Endothelial cell of umbilical vein (primary cell): ENCODE data around the gene CDK6. TPM values are rescaled to one million over a fixed set of nuclear protein-coding genes. Genes with fewer than 3 reads are reported as not detected.

ENCODE experiments used
- BruUV-seq: library from RNA; stranded (reverse); fragments of 400-500 nt; replicated peaks from 2 replicates; lab custom pipeline; 2021; lab: Mats Ljungman, UMichigan
- CTCF ChIA-PET: fragments of 300-600, 350-600 bp; sonication (Branson Sonifier 250); formaldehyde crosslinking; loops from one replicate; lab custom pipeline; 2021; ENCODE audit warnings: antibody characterized with exemption, inconsistent platforms; lab: Charles Lee
- POLR2A ChIA-PET: fragments of 300-600, 350-600 bp; sonication (Branson Sonifier 250); formaldehyde crosslinking; loops from one replicate; lab custom pipeline; 2021; ENCODE audit warnings: antibody characterized with exemption, inconsistent platforms; lab: Charles Lee
- DNase-seq: peaks from one replicate; pipeline ENCODE4 v3.0.0-alpha.2; 2011; ENCODE audit warnings: low read depth, low spot score
- FAIRE-seq: peaks from 2 replicates; lab custom pipeline; 2011; peaks lifted over from hg19 to GRCh38; lab: Jason Lieb, UNC
- H2AFZ ChIP-seq: 2 replicates; pipeline ENCODE4 v1.6.0; 2012; ENCODE audit warnings: low read depth, low read length, control low read depth, inconsistent platforms
- H3K27ac ChIP-seq: 2 replicates; pipeline ENCODE4 v1.5.1; 2011; ENCODE audit warnings: low read depth, mild to moderate bottlenecking, control low read depth, low read length, moderate library complexity; ENCODE audit not compliant: insufficient read depth
- H3K27me3 ChIP-seq, 2 experiments: 2 replicates each; pipeline versions ENCODE4 v1.6.0 to v1.6.1; 2011; ENCODE audit warnings: low read length in 2 of 2, mixed read lengths in 1 of 2; ENCODE audit not compliant: control insufficient read depth in 2 of 2, insufficient read depth in 2 of 2
- H3K36me3 ChIP-seq, 2 experiments: 2 replicates in 1 of 2; 3 replicates in 1 of 2; pipeline ENCODE4 v1.5.1; 2011; ENCODE audit warnings: low read length in 2 of 2, mild to moderate bottlenecking in 1 of 2, moderate library complexity in 1 of 2; ENCODE audit not compliant: control insufficient read depth in 2 of 2, insufficient read depth in 2 of 2; ENCODE audit errors: extremely low read depth in 1 of 2
- H3K4me1 ChIP-seq: 3 replicates; pipeline ENCODE4 v1.5.1; 2011; ENCODE audit warnings: mild to moderate bottlenecking, low read length; ENCODE audit not compliant: control insufficient read depth, insufficient read depth; ENCODE audit errors: extremely low read depth
- H3K4me2 ChIP-seq: 2 replicates; pipeline ENCODE4 v1.6.1; 2011; ENCODE audit warnings: low read length, control low read depth, mixed read lengths; ENCODE audit not compliant: insufficient read depth
- H3K4me3 ChIP-seq, 3 experiments: fragments of 200-600 bp in 1 of 3; sonication (generic), shearing (Covaris generic) in 1 of 3; replicated peaks in 1 of 3; 2 replicates each; pipeline ENCODE4 v1.5.1; 2011 to 2016; ENCODE audit warnings: control low read depth in 3 of 3, low read length in 3 of 3, mild to moderate bottlenecking in 2 of 3, inconsistent platforms in 1 of 3, low read depth in 1 of 3, moderate library complexity in 1 of 3; ENCODE audit not compliant: insufficient read depth in 1 of 3
- H3K79me2 ChIP-seq: 2 replicates; pipeline ENCODE4 v1.6.0; 2012; ENCODE audit warnings: low read length, inconsistent platforms; ENCODE audit not compliant: control insufficient read depth, insufficient read depth
- H3K9ac ChIP-seq: replicated peaks from 2 replicates; pipeline ENCODE3; 2011; ENCODE audit warnings: low read length, control low read depth; ENCODE audit not compliant: insufficient read depth; ENCODE audit errors: extremely low read depth
- H3K9me1 ChIP-seq: replicated peaks from 3 replicates; pipeline ENCODE4 v1.6.0; 2011; ENCODE audit warnings: mild to moderate bottlenecking, low read length; ENCODE audit not compliant: control insufficient read depth, insufficient read depth; ENCODE audit errors: extremely low read depth
- H3K9me3 ChIP-seq: replicated peaks from 2 replicates; pipeline ENCODE4 v1.5.1; 2012; ENCODE audit warnings: low read length, inconsistent platforms; ENCODE audit not compliant: control insufficient read depth, insufficient read depth
- H4K20me1 ChIP-seq: replicated peaks from 2 replicates; pipeline ENCODE3; 2011; ENCODE audit warnings: mild to moderate bottlenecking, low read length; ENCODE audit not compliant: control insufficient read depth, insufficient read depth; ENCODE audit errors: extremely low read depth
- CTCF ChIP-seq, 2 donors: IDR thresholded peaks; 1 replicate in 1 of 2; 2 replicates in 1 of 2; pipeline ENCODE4 v1.5.1; 2011; ENCODE audit warnings: low read length in 2 of 2, mild to moderate bottlenecking in 2 of 2, moderate library complexity in 2 of 2, control low read depth in 1 of 2, inconsistent platforms in 1 of 2, low read depth in 1 of 2; ENCODE audit not compliant: insufficient read depth in 1 of 2; ENCODE audit errors: extremely low read depth in 1 of 2
- EZH2 ChIP-seq: IDR thresholded peaks from 2 replicates; pipeline ENCODE4 v1.6.1; 2012; ENCODE audit warnings: borderline replicate concordance, low read depth, mild to moderate bottlenecking, moderate library complexity, low read length, inconsistent platforms; ENCODE audit not compliant: severe bottlenecking
- FOS ChIP-seq: IDR thresholded peaks from 2 replicates; pipeline ENCODE4 v1.6.1; 2011; ENCODE audit warnings: mild to moderate bottlenecking, low read length, moderate library complexity, borderline replicate concordance; ENCODE audit not compliant: insufficient read depth
- GATA2 ChIP-seq: IDR thresholded peaks from 2 replicates; pipeline ENCODE4 v1.7.0; 2011; ENCODE audit warnings: low read depth, mild to moderate bottlenecking, moderate library complexity, mixed read lengths, low read length; ENCODE audit not compliant: insufficient read length, insufficient read depth
- JUN ChIP-seq: IDR thresholded peaks from 2 replicates; pipeline ENCODE4 v1.6.1; 2011; ENCODE audit warnings: borderline replicate concordance, low read depth; ENCODE audit not compliant: insufficient read length, insufficient read depth
- MAX ChIP-seq: IDR thresholded peaks from 2 replicates; pipeline ENCODE4 v1.6.1; 2011; ENCODE audit not compliant: insufficient read depth, insufficient read length
- MYC ChIP-seq: IDR thresholded peaks from one replicate; pipeline ENCODE4 v1.6.1; 2011; ENCODE audit warnings: mild to moderate bottlenecking, low read depth, low read length
- POLR2A ChIP-seq: IDR thresholded peaks from 2 replicates; pipeline ENCODE4 v1.6.1; 2012; ENCODE audit warnings: low read depth, mild to moderate bottlenecking, control low read depth, low read length
- POLR2AphosphoS5 ChIP-seq: IDR thresholded peaks from 2 replicates; pipeline ENCODE4 v1.6.1; 2012; ENCODE audit warnings: low read depth, mild to moderate bottlenecking, control low read depth, low read length, moderate library complexity; ENCODE audit not compliant: insufficient read depth
- dilution Hi-C: fragments of 300-500 bp; cut with MboI; formaldehyde crosslinking; loops from one replicate; pipeline ENCODE4 v1.15.0; 2019; ENCODE audit warnings: low sequenced_read_pairs; ENCODE audit not compliant: extremely low pct_ligation_motif_present
- intact Hi-C: fragments of 100-400 bp; cut with micrococcal nuclease; formaldehyde crosslinking; loops from one replicate; pipeline ENCODE4 v1.10.0; 2022
- polyA plus RNA-seq, 4 experiments: library from polyadenylated mRNA; depleted of rRNA in 3 of 4; stranded (reverse) in 3 of 4; unstranded in 1 of 4; fragments of >200 nt; gene quantifications; 2 replicates each; pipeline versions ENCODE4 v1.2.1 to v1.2.3, GENCODE V29; 2011 to 2012; ENCODE audit warnings: missing spikeins in 1 of 4
- total RNA-seq: library from RNA; stranded (reverse); gene quantifications from 2 replicates; pipeline ENCODE4 v1.2.3, GENCODE V29; 2021

CDK6 gene
- total and polyA plus RNA-seq, 2 donors (not counting 3 experiments of a cell fraction or from before 2014, with no cell fraction given), result 6.0 to 28.2 TPM

- H4K20me1 ChIP-seq, result no peaks in the 10 kb centered on the region
- no peaks in the 10 kb centered on the region for H3K36me3 ChIP-seq
- H3K9ac ChIP-seq, result no peak overlapping the region
- H3K9me1 ChIP-seq, result no peaks in the 10 kb centered on the region
- BruUV-seq, result no TSS peak
- no peak overlapping the region for H2AFZ ChIP-seq
- H3K4me1 ChIP-seq, result peaks cover 22% of the 10 kb centered on the region
- no peak overlapping the region for H3K4me2 ChIP-seq
- ChIA-PET POLR2A (no interaction called here), CTCF (no interaction called here)
- peaks cover 2% of the 10 kb centered on the region for H3K79me2 ChIP-seq
- H3K27me3 ChIP-seq, result no peaks in the 10 kb centered on the region
- TF ChIP-seq JUN (no peak), MAX (no peak), POLR2AphosphoS5 (no peak), POLR2A (no peak), CTCF (IDR thresholded peaks at IDR 0.05; ENCODE audit: extremely low read depth in 1 of 2, insufficient read depth in 1 of 2, low read depth in 1 of 2, low read length in 2 of 2) (no peak), GATA2 (no peak), FOS (no peak), MYC (no peak), EZH2 (no peak)
- no peak overlapping the region for H3K27ac ChIP-seq
- intact Hi-C loops (no loop called here), dilution Hi-C loops (no loop called here)
- DNase-seq, result no peak
- H3K9me3 ChIP-seq, result no peaks in the 10 kb centered on the region
- no peak for FAIRE-seq
- no peak overlapping the region for H3K4me3 ChIP-seq
These were observed 100.7 kb downstream of the CDK6 start for GRCh38 chr7:92735707-92736106.
